DOHH2 (cell line): ENCODE data around the gene HIC2.
"Not testable (repeated sequence)": the region's sequence is repeated elsewhere in the genome, so short reads cannot be mapped to it uniquely, and the experiment has no call there.

ENCODE experiments used
- EZH2phosphoT487 ChIP-seq: fragments of 200-600 bp; sonication (generic); IDR thresholded peaks from 2 replicates; pipeline ENCODE4 v1.6.1; 2017; ENCODE audit warnings: borderline replicate concordance, mild to moderate bottlenecking, antibody characterized with exemption, low read length, moderate library complexity, mixed read lengths
- TF ChIP-seq, protein P1 (sequence below): fragments of 200-600 bp; sonication (generic); IDR thresholded peaks from one replicate; pipeline ENCODE4 v1.5.1; 2014; ENCODE audit warnings: antibody characterized with exemption, mild to moderate bottlenecking, low read depth, low read length; ENCODE audit not compliant: poor library complexity, severe bottlenecking

DNA sequence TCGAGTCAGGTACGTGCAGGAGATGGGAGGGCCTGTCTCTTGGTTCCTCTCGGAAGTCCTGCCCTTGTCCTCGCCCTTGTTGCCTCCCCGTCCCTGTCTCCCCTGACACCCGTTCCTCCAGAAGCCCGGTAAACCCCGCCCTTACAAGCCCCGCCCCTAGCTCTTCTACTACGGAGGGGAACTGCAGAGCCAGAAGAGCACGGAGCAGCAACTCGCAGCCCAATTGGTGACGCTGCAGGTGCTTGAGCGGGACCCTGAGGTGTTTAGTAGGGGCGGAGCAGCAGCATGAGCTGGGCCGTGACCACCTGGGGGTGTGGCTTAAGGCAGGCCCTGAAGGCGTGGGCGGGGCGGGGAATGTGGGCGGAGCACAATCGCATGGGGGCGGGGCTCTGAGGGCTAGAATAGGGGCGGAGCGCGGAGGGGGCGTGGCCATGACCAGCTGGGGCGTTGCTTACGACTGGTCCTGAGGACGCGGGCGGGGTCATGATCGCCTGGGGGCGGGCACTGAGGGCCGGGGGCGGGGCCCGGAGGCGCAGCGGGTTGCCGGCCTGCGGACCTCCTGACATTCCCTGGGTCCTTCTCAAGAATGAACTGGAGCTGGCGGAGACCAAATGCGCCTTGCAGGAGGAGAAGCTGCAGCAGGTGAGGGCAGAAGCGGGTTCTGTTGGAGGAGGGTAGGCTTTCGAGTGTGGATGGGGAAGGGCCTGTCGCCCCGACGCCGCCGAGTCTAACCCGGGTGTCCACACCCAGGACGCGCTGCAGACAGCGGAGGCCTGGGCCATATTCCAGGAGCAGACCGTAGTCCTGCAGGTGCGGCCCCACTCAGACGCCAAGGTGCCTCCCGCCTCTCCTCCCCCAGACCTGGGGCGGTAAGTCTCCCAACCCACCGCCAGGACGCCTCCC is 51.3 kb downstream of the HIC2 start:
- TF ChIP-seq, protein P1, sequence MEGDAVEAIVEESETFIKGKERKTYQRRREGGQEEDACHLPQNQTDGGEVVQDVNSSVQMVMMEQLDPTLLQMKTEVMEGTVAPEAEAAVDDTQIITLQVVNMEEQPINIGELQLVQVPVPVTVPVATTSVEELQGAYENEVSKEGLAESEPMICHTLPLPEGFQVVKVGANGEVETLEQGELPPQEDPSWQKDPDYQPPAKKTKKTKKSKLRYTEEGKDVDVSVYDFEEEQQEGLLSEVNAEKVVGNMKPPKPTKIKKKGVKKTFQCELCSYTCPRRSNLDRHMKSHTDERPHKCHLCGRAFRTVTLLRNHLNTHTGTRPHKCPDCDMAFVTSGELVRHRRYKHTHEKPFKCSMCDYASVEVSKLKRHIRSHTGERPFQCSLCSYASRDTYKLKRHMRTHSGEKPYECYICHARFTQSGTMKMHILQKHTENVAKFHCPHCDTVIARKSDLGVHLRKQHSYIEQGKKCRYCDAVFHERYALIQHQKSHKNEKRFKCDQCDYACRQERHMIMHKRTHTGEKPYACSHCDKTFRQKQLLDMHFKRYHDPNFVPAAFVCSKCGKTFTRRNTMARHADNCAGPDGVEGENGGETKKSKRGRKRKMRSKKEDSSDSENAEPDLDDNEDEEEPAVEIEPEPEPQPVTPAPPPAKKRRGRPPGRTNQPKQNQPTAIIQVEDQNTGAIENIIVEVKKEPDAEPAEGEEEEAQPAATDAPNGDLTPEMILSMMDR: not testable (repeated sequence)
- TF ChIP-seq EZH2phosphoT487: not testable (repeated sequence)
